Activated CD4-positive, alpha-beta T cell treated with anti-CD3 and anti-CD28 coated beads, Interleukin-2, Interleukin-4, amounts not matched to agents 100 ng/mL and 50 ng/mL, durations not matched to agents 16 hours and 8 hours (primary cell): ENCODE results near the gene LIPG.

Source experiments
- DNase-seq: peaks from one replicate; pipeline ENCODE4 v3.0.0-alpha.2; 2020; ENCODE audit warnings: low spot score

LIPG gene

DNA sequence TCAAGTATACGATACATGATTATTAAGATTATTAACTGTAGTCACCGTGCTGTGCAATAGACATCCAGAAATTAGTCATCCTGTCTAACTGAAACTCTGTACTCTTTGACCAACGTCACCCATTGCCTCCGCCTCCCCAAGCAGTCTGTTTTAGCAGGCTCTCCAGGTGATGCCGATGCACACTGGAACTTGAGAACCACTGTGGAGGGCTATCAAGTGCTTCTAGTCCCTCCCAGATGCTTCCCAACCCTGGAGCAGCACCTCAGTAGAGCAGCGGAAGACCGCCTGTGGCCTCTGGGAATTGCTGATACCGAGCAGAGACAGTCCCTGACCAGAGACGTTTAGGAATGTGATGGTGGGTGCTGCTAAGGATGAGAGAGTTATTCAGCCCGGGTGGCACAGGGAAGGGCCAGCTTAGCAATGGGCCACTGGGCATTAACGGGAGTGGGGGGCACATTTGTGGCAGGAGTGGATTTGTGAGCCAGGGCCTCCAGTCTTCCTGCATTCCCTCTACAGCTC is 50.7 kb downstream of the LIPG start:
- no peak for DNase-seq

DNA sequence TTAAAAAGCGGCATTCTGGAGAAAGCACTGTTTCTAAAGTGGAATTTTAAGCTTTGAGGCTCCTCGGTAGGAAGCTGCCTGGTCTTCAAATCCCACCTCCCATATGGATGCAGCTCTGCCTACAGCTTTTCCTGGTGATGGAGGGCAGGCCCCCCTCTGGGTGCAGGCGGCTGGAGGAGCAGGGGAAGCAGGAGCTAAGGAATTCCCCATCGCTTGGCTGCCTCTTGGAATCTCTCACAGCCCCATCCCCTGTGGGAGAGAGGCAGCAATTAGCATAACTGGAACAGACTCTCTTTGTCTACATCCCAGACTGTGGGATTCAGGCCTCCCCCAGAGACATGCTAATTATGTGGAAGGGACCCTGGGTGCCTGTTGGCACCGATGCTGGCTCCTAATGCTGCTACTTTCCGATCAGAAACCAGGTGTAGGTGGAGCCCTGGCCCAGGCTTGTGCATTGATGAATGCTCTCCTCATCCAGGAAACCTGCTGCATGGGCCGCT is 51.3 kb downstream of the LIPG start:
- DNase-seq = no peak

DNA sequence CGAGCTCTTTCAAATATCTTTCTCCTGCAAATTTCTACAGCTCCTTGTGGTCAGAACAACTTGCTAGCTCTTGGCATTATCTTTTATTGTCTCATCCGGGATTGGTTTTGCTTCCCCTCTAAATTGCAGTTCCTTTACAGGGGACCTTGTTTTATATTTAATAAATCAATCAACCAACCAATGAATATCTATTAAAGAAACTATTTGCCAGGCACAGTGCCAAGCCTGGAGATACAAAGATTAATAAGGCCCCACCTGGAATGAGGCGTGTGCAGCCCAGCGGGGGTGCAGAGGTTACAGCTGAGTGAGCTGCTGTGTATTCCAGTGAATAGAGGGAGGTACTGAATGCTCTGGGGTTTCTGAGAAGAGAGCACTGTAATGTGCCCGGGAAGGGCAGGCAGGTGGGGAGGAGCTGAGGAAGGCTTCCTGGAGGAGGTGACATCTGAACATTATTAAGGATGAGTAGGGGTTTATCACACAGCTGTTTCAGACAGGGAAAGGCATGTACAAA is 51.8 kb downstream of the LIPG start:
- DNase-seq = no peak

GRCh38 chr18:49616618-49617328 is 54.9 kb downstream of the LIPG start:
- DNase-seq = no peak

GRCh38 chr18:49617329-49617695 is 55.5 kb downstream of the LIPG start:
- DNase-seq = no peak

- no peak for DNase-seq
Measured at GRCh38 chr18:49617865-49618264, 56.0 kb downstream of the LIPG start.

GRCh38 chr18:49618742-49619681 is 57.2 kb downstream of the LIPG start:
- DNase-seq = no peak

GRCh38 chr18:49619801-49620200 is 57.9 kb downstream of the LIPG start:
- DNase-seq = no peak

DNA sequence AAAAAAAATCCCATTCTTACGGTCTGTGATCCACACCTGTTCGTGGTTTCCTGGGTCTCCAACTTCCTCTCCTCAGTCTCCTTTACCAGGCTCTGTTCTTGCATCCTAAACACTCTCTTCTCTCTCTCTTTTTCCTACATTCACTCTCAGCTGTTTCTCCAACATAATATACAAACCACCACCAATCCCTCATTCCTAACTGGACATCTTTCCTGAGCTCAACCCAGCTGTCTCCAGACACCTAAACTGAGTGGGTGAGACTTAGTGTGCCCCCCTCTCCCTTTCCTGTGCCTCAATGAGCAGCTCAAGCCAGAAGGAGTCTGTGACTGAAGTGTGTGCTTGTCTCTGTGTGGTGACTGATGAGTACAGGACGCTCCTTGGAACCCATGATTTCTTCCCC is 59.4 kb downstream of the LIPG start:
- no peak for DNase-seq

DNA sequence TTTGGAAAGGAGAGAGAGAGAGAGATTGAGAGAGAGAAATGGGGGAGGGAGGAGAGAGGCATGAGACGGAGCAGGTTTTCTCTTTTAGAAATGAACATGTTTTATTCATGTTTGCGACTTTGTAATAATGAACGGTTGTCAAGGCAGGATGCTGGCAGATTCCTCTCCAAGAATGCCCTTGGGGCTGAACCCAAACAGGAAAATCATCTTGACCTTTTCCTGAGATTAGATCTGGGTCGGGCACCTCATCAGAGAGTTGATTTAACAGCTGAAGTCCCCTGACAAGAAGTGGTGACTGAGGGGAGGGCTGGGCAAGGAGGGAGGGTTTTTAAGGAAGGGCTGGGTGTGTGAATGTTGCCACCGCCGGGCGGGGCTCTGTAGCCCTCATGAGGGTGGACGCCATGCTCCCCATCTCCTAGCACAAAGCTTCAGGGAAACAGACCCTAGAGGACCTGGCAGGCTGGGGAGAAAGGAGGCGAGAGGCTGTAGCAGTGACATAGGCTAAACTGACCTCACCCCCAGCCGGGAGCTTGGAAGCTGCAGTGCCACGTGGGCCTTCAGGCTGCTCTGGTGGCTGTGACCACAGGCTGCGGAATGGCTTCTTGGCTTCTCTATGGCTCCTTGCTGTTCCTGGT is 60.0 kb downstream of the LIPG start:
- DNase-seq = no peak

DNA sequence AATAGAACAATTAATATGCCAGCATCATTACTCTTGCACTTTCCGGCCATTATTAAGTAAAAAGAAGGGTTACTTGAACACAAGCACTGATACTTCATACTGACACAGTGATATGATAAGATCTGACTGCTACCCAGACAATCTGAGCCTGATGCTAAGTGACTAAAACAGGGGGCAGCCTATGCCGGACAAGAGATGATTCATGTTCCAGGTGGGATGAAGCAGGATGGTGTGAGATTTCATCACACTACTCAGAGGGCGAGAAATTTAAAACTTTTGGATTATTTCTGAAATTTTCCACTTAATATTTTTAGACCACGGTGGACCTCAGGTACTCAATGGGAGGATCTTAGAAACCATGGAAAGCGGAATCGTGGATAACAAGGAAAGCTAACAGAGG is 61.7 kb downstream of the LIPG start:
- DNase-seq = no peak

GRCh38 chr18:49625021-49625691 is 63.3 kb downstream of the LIPG start:
- DNase-seq = no peak

DNA sequence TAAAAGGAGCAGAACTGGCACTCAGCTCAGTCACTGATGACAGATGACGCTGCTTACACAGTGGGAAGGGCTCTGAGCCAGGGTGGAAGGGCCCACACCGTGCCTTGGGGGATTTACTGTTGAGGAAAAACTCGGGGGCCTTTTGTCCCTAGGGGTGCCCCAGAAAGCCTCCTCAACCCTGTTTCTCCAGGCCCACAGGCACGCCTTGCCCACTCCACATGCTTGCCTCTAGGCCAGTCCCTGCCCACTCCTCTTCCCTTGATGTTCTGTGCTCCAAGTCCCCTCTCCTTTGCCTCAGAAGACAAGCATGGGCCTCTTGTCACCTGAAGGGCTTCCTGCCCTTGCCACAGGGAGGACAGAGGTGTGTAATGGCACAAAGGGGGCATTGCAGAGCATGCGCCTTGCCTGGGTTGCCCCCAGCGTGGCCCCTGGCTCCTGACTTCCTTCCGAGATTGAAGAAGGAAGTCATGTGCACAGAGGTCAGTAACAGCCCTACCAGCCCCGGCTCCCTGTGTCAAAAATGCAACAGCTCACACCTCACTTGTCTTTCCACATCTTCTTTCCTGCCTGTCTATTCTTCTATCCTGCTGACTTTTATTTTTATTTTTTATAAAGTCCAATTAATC is 65.1 kb downstream of the LIPG start:
- no peak for DNase-seq

GRCh38 chr18:49628119-49628518 is 66.3 kb downstream of the LIPG start:
- no peak for DNase-seq

DNA sequence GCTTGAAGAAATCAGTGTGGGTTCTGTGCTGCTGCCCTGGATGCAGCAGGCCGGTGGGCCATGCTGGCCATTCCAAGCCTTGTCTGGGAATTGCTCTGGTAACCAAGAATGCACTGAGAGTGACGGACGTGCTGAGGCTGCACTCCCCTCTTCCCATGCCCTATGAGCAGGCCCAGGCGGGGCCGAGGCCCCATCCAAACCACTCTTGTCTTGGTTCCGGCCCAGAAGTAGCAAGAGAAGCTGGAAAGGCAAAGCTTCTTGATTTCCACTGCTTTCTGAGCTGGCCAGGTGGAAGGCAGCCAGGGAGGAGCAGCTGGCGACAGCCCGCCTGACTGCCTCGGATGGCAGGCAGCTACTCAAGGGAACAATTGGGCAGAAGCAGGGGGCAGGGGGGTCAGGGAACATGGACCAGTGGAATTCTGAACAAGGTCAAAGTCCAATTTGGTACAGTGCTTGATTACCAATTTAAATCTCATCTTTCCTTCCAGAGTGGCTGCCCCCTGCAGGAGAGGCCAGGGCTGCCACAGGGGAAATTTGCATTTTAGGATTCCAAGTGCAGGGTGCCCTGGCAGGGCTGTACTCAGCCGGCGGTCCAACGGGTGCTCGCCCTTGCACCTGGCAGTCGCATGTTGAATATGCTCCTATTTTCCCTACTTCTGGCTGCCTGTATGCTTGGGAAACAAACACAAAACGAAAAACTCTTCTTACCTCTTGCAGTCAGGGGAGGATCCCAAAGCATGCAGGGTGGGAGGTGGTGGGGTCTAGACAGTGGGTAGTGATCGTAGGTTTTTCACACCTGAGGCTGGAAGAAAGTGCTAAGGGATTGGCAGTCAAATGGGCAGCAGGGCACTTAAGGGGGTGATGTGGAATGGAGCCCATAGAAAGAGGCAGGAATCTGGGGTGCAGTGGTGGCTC is 67.3 kb downstream of the LIPG start:
- no peak for DNase-seq

GRCh38 chr18:49630246-49630699 is 68.4 kb downstream of the LIPG start:
- no peak for DNase-seq

DNA sequence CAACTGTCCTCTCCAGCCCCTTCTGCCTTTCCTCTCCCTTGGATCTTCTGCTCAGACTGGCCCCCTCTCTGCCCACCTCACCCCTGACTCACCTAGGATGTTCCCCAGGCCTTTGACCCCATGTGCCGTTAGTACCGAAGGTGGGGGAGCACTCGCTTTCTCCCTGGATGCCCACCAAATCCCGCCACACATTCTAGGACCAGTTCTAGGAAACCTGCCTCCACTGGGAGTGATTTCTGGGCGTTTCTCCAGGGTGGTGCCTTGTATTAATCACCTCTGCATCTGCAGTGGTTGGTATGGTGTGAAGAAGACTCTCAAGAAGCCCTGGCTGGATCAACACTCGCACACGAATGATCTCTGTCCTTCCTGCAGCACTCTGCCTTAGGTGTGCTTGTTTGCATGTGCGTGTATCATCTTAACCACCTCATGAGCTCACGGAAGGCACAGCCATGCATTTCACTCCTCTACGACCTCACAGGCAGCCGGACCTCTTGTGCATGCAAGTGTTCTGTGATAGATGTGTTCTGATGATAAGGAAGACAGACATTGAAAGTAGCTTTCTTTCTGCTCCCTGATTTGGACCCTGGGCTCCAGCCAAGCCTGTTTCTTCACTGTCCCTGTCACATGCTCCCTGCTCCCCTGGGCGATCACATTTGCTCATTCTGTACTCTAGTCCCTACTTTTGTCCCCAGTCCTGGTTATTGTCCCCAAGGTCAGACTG is 69.4 kb downstream of the LIPG start:
- no peak for DNase-seq

- no peak for DNase-seq
Measured at GRCh38 chr18:49632588-49632987, 70.7 kb downstream of the LIPG start.

DNA sequence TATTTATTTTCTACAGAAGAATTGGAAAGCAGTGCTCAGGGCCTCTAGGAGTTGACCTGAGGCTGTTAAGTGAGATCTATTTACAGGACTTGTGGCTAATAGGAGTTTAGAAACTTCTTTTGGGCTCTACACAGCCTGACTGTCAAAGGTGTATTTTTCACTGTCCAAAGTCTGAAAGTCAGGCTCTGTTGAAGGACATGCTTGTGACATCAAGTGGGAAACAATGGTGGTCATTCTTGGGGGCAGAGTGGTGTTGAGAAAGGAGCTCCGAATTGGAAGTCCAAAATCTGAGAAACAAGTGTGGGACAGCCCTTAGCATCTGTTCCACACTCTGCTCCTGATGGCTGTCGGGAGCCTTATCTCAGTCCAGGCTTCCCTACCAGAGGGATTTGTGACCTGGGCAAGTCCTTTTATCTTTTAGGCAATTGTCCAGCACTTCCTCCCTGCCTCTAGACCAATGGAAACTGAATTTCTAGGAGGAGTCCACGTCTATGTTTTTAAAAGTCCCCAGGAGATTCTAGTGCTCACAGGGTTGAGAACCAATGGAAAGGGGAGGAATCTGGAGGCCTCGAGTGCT is 76.4 kb downstream of the LIPG start:
- no peak for DNase-seq
